Thyroid gland (tissue), 4 donors: ENCODE results near the gene OR2T5.
"Not testable (repeated sequence)": the region's sequence is repeated elsewhere in the genome, so short reads cannot be mapped to it uniquely, and the experiment has no call there.

Experiments
- CTCF ChIP-seq, 6 experiments: fragments of 200-600 bp in 3 of 6; fragments of 450-650 bp in 3 of 6; sonication (generic) in 3 of 6; IDR thresholded peaks; one replicate each; pipeline ENCODE4 v1.5.1; 2016 to 2019; ENCODE audit warnings: antibody characterized with exemption in 6 of 6, mild to moderate bottlenecking in 2 of 6, inconsistent platforms in 1 of 6, moderate library complexity in 1 of 6
- POLR2A ChIP-seq, 2 donors: fragments of 450-650 bp; IDR thresholded peaks; one replicate each; pipeline ENCODE4 v1.6.1; 2017; ENCODE audit warnings: antibody characterized with exemption in 2 of 2, mild to moderate bottlenecking in 2 of 2, moderate library complexity in 1 of 2

GRCh38 chr1:248481686-248482579 is 6.5 kb upstream of the OR2T5 start:
- not testable (repeated sequence) for TF ChIP-seq CTCF, POLR2A (IDR thresholded peaks at IDR 0.05)
